Stimulated activated CD8-positive, alpha-beta memory T cell treated with anti-CD3 and anti-CD28 coated beads, Interleukin-15, amount 100 ng/mL, for 48 hours (primary cell): ENCODE measurements around the gene RAB3C.
"Not testable (repeated sequence)": the region's sequence is repeated elsewhere in the genome, so short reads cannot be mapped to it uniquely, and the experiment has no call there.

Source experiments
- DNase-seq, 2 donors: peaks; one replicate each; pipeline ENCODE4 v3.0.0-alpha.2; 2020; ENCODE audit warnings: low read depth in 2 of 2

RAB3C gene

DNA sequence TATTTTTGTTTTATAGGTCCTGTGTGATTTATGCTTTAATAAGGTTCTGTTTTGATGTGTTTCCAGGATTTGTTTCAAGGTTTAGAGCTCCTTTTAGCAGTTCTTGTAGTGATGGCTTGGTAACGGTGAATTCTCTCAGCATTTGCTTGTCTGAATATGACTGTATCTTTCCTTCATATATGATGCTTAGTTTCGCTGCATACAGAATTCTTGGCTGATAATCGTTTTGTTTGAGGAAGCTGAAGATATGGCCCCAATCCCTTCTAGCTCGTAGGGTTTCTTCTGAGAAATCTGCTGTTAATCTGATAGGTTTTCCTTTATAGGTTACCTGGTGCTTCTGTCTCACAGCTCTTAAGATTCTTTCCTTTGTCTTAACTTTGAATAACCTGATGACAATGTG, 20.0 kb downstream of the RAB3C start:
- DNase-seq: not testable (repeated sequence)

DNA sequence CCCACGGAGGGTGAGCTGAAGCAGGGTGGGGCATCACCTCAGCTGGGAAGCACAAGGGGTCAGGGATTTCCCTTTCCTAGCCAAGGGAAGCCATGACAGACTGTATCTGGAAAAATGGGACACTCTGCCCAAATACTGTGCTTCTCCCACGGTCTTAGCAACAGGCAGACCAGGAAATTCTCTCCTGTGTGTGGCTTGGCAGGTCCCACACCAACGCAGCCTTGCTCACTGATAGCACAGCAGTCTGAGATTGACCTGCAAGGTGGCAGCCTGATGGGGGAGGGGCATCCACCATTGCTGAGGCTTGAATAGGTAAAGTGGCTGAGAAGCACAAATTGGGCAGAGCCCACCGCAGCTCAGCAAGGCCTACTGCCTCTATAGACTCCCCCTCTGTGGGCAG, 23.2 kb downstream of the RAB3C start:
- DNase-seq: no peak

DNA sequence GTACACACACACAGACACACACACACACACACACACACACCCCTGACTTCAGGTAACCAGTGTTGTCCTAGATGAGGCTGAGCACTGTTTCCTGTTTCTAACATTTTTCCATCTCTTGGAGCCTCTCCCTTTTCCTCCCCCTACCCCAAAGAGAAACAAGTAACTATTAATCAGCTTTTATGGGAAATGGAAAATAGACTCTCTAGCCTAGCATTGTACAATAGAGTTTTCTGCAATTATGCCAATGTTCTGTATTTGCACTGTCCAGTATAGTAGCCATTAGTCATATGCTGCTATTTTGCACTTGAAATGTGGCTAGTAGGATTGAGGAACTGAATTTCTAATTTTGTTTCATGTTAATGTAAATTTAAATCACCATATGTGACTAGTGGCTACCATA, 33.1 kb downstream of the RAB3C start:
- no peak for DNase-seq

DNA sequence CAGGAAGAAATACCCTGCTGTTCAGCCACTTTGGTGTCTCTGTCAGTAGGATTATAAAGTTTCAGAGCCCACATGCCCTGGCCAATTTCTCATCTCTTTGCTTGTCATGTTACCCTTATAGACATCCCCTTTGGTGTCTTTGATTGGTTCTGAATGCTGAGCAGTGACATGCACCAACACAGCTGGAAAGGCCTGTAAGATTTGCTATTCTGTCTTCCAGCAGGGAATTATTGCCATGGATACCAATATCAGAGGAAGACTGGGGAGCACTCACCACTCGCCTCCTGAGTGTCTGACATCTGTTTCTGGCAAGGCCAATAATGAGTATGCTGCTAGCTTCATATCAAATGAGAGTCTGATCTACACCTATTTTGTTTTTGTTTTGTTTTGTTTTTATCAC, 34.4 kb downstream of the RAB3C start:
- no peak for DNase-seq

DNA sequence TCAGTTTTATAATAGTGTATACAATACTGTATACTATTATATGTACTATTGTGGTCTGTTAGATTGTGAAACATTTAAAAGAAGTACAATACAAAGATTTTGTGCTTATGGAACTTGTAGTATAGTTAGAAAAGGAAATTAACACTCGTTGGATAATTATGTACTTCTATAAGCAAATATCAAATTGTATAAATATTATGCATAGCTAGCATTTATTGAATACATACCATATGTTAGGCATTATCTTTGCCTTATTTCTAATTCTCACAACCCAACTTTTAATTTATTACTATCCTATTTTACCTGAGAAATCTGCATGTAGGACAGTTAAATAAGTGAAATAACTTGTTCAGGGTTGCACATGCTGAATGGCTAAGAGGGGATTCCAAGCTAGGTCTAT, 37.5 kb downstream of the RAB3C start:
- no peak for DNase-seq

DNA sequence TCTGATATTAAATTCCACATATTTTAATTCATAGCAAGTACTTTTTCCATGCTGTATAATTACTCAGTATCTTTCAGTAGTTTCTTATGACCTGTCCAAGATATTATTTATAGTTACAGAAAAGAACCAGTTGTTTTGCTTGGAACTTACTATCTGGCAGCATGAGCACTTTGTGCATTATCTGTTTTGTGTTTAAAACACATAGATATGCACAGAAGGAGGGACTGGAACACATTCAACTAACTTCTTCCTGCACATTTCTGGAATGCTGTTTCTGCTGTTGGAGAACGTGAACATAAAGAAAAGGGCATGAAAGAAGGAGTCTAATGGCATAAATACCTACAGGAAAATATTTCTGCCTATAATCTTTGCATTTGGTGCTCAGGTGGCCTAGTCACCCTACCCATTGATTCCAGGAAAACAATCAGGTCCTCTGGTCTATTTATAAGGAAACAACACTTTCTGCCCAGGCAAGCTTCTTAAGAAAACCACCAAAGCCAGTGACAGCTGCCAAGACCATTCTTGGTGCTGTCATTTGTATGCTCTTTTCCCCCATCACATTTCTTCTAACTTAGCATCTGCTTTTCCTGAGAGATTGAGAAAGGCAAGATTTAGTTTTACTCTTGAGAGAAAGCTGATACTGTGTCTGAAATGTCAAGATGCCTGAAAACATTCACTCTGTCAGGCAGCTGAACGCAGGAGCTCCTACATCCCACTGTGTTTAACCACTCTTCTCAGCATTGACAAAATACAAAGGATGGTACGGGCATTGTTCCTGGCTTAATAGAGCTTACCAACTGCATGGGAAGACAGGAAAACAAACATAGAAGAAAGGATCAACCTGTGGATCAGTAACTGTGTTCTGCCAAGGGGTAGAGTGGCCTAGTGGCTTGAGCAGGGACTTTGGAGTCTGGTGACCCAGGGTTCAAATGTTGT, 40.3 kb downstream of the RAB3C start:
- no peak for DNase-seq

DNA sequence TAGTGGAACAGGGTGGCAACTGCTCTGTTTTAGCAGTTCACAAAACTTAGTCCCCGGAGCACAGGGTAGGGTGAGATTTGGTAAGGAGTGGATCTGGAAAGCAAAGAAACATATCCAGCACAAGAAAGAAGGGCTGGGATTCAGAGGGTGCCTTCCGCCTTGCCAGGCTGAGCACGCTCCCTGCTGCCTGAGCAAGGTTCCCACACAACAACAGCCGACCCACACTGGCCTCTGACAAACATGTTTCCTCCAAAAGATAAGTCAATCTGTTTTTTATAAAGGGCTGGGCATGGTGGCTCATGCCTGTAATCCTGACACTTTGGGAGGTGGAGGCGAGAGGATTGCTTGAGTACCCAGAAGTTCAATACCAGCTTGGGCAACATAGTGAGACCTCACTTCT, 45.8 kb downstream of the RAB3C start:
- no peak for DNase-seq

DNA sequence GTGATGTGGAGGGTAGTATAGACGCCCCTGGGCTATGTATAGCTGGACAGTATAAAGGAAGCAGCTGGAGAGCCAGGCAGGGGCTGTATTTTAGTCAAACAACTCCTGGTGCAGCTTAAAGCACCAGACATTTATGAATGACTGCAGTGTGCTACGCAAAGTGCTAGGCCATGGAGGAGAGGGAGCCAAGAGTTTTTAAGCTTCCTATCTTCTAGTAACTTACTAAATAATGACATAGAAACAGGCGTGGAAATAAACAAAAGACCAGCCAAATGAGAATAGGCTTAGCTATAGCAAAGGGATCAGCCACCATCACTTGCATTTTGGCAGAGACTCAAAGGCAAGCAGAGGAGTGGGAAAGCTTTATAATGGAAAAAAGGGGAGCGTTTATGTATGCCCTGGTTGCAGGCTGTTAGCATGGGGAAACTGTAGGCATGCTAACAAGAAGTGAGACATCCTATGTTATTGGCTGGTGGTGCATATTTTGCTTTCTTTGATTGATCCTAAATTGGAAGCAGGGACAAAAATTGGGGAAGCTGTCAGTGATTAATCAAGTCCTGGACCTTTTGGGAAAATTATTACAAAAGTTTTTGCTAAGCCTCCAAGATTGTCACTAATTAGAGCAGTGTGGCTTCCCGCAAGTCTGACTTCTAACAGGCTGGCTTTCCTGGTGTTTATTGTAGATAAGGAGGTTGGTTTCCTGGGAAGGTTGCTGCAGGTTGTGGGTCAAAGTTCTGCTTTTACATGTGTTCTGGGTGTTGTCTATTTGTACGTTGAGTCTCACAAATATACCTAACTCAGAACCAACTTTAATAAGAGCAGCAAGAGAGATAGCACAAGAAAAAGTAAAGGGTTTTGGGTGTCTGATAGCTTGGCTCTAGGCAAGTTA, 46.6 kb downstream of the RAB3C start:
- DNase-seq: no peak

DNA sequence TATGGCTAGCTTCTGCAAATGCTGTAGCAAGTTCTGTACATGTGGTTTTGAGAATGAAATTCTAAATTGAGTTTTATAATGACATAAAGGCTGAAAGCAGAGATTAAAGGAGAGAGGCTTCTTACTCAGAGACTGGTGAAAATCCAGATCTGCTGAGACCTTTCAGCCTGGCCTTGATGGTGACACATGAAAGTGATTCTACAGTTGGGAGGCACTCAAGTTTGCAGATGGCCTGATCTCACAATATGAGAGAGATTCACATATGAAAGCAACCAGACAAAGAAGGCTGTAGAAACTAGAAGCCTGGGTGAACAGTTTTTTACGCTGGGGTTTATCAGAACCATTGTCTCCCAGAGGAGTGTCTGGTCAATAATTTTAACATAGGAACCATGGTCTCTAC, 49.0 kb downstream of the RAB3C start:
- no peak for DNase-seq

DNA sequence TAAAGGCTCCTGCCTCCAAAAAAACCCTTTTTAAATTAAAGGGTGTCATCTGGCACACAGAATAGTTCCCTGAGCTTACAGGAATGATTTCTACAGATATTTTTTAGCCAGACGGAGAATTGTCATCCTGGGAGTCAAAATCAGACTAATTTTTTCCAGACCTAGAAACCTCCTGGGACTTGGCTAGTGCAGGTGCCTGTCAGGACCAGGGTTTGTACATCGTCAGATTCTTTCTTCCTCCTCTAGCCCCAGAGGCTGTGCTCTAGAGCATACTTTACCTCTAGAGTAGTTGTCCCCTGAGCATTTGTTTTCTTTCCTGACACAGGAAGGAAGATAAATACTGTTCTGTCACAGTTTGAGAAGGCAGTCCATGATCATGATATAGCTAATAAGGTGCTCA, 52.5 kb downstream of the RAB3C start:
- no peak for DNase-seq

DNA sequence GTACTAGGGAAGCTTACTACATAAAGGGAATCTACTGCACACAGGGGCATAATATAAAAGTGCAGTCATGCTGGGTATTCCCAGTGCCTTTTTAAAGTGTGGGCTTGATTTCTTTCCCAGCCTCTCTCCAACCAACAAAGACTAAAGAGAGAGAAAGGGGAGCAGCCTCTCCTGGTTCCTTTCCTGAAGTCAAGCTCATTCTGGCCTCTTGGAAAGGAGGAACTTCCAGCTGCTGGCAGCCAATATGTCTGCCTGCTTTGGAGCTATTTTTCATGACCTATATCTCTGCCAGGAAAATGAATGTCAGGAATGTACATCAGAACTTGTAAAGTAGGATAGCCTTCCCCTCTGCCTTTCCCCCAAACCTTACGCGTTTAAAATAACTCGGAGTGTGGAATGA, 57.1 kb downstream of the RAB3C start:
- DNase-seq: no peak

DNA sequence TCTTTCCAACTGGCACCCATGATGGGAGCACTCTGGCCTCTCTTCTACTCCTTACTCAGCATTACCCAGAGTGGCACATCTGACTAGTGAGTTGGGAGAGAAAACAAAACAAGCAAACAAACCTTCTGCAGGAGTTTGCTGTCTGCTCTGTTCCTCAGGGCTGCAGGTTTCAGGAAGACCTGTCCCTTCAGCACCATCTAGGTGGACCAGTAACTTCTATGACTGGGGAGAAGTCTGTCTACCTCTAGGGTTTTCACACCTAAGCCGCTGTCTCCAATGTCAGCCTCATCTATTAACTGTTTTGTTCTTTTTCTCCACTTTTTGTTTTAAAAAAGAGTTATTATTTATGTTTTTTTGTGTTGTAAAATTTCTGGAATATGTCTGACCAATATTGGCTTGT, 58.7 kb downstream of the RAB3C start:
- no peak for DNase-seq

DNA sequence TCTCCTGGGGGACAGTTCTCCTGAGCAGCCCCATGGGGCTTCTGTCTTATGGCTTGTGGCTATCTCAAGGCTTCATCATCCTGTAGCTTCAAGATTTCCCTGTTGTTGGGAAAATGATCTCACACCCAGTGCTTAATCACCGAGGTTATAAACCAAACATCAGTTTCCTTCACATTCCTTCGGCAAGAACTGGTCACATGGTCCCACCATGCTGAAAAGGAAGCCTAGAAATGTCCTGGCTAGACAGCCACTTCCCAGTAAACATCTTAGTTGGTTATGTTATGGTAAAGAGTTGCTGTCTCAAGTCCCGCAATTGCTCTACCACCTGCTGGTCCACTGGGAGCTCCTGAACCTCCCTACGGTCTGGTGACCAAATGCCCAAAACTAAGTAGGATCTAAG, 66.0 kb downstream of the RAB3C start:
- no peak for DNase-seq

DNA sequence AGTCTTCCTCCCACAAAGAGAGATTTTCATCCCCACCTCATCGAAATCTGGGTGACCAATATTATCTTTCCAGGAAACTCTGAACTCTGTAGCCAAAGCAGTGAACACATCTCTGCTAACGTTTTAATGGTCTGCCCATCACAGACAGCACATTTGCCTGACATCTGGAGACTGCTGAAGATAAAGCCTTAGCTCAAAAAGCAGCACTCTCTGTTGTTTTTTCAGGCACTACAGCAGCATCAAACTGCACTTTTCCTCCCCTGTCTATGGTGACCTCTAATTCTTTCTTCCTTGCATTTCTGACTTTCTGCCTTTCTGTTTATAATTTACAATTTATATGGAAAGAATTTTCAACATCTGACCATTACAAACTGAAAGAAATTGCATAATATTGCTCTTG, 66.8 kb downstream of the RAB3C start:
- DNase-seq: no peak

DNA sequence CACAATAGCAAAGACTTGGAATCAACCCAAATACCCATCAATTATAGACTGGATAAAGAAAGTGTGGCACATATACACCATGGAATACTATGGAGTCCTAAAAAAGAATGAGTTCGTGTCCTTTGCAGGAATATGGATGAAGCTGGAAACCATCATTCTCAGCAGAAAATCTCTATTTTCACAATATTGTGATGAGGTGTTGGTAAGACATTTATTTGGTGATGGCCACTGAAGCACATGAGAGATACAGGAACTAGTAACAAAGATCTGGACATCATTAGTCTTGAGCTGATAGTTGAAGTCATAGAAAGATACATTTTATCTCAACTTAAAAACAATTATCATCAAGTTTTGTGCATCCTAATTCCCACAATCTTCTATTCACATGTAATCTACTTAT, 70.6 kb downstream of the RAB3C start:
- DNase-seq: no peak

DNA sequence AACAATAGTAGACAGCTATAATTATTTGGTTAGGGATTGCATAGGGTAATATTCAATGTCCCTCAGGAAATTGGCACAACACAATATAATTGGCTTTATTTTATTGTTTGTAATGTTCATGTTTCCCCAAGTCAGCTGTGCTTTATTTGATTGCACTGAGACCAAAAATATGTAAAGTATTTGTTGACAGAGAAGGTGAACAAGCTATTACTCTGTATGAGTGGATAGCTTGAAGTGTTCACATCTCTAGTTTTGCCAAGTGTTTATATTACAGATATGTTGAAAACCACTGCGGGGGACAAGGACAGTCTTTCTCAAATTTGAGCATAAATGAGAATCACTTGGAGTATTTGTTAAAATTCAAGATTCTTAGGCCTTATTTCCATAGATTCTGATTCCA, 83.3 kb downstream of the RAB3C start:
- DNase-seq: no peak

DNA sequence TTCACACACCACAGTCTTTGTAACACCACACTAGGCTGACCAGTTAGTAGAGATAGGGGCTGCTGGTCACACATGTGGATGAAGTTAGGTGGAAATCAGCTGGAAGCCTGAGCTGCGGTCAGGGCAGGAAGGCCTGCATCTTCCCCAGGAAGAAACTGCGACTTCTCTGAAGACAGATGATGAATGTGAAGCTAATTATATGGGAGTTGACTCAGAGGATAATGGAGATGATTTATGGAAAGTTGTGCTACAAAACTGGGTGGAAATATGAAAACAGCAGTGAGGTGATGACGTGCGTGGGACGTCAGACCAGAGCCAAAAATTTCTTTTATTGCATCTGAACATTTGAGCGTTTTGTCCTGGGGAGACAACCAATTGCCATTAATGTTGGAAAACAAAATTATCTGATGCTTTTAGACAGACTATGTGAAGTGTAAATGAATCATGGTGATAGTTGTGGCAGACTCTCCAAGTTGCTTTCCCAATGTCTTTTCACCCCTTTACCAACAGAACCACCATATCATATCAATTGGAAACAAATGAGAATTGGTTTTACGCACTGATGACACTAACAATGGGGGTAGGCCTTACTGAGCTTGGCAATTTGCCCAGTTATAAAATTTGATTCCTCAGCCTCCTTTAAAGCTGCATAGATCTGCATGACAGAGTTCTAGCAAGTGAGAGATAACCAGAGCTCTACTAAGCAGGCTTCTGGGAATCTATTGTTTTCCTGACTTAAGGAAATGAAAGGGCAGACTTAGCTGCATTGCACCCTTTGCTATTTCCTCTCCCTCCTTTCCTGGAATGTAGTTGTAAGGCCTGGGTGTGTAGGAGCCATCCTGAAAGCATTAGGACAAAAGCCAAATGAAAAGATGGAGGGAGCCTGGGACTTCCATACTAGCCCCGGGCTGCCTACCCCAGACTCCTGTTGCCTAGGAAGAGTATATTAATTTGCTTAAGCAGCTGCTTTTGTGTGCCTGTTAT, 84.0 kb downstream of the RAB3C start:
- DNase-seq: no peak

DNA sequence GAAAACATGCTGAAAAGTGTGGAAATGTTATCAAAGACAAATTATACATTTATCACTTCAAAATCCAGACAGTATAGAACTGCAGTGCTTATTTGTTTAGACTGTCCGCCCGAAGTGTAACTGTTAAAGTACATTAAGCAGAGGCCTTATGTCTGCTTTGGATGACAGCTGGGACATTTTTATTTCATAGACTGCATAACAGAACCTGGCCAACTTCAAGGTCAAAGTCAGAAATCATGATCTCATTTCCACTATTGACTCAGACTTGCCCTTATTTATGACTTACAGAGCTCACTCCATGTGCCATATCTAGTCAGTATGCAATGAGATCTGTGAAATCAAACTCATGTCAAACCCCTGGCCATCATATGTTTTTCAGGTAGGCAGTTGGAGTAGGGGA, 87.7 kb downstream of the RAB3C start:
- DNase-seq: no peak

DNA sequence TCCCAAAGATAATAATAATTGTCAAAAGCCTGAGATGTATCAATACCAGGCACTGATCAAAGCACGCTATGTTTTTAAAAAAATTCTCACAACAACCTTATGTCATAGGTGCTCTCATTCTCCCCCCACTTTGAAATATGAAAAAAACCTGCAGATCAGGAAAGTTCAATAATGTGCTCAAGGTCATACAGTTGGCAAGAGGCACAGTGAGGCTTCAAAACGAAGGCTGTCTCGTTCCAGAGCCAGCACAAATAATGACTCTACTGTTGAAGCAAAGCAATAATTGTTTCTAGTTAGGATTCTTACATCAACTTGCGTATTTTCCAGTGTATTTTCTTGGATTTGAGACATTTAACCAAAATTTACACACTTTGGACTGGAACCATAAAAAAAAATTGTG, 88.3 kb downstream of the RAB3C start:
- DNase-seq: no peak

DNA sequence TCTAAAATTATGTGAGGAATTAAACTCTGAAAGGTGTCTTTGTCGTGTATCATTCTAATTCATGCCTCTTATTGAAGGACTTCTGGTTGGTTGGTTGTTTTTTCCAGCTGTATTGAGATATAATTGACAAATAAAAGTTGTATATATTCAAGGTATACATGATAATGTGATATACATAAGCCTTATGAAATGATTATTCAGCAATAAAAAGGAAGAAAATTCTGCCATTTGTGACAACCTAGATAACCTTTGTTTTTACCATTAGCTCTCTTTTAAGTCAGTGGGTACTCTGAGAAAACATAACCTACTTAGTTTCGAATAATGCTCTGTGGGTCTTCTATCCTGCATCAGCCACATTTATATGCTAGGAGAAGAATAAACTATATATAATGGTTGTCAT, 89.6 kb downstream of the RAB3C start:
- DNase-seq: no peak

DNA sequence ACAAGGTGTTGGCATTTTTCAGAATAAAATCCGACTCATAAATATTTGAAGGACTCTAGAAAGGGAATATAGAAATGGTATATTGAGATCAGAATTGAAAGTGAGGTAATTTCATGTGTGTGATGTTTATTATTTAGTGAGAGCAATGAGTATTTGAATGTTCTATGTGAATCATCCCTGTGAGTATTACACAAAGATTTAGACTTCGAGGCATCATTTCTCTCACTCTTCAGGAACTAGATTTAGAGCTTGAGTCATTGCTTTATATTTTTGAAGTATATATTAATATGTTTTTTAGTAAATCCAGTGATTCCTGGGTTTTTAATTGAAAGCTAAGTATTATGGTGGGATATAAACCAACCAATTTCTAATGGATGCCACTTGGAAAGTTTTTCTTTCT, 91.2 kb downstream of the RAB3C start:
- no peak for DNase-seq

DNA sequence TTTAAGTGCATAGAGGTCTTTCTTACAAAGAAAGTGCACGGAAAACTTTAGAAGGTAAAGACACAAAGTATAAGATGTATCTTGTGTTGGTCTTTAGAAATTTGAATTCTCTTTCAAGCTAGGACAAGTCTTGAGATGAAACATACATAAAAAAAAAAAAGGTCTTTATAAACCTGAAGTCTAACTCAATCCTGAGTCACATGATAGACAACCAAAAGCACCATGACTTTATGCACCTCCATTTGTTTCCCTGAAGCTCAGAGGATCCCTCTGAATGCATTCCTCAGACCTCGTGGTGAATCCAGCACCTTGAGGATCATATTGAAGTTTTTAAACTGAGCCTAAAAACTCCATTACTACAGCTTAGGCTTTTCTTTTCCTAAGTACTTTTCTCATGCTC, 91.8 kb downstream of the RAB3C start:
- DNase-seq: no peak
